ENCODE results near the gene TSPAN16. TPM values are rescaled to one million over a fixed set of nuclear protein-coding genes. Genes with fewer than 3 reads are reported as not detected.

The TSPAN16 gene
- total RNA-seq, 2 experiments from 2014 or later: not detected

- no peak overlapping the region for H2AFZ ChIP-seq (ENCODE audit: low read length)
- H3K9me3 ChIP-seq (ENCODE audit: low read length): no peaks in the 10 kb centered on the region
- no peak overlapping the region for H3K4me3 ChIP-seq (ENCODE audit: low read depth, low read length, poor library complexity, severe bottlenecking)
- no peaks in the 10 kb centered on the region for H3K36me3 ChIP-seq (ENCODE audit: insufficient read depth, low read length)
- no TSS peak for BruUV-seq (replicated peaks)
- no peak for DNase-seq (ENCODE audit: low spot score)
- intact Hi-C loops (cut with micrococcal nuclease; ENCODE audit: unreplicated experiment): no loop called here
- TF ChIP-seq EZH2phosphoT487 (IDR thresholded peaks at IDR 0.05; ENCODE audit: borderline replicate concordance, low read depth, low read length): no peak
- TF ChIP-seq CTCF (conservative IDR thresholded peaks at IDR 0.05; ENCODE audit: low read length): no peak
- H3K79me2 ChIP-seq (ENCODE audit: insufficient read depth, low read depth, low read length): no peaks in the 10 kb centered on the region
- no peaks in the 10 kb centered on the region for H4K20me1 ChIP-seq (ENCODE audit: insufficient read depth, low read length)
- CTCF ChIA-PET (ENCODE audit: unreplicated experiment): no interaction called here
- no peaks in the 10 kb centered on the region for H3K4me1 ChIP-seq (ENCODE audit: insufficient read depth, low read length, poor library complexity, severe bottlenecking)
- POLR2A ChIA-PET: interaction anchor here (0.7 kb wide), 1 partner anchor 38 kb away, joined by 4 read pairs; no protein-coding TSS in a partner anchor
- no peak overlapping the region for H3K4me2 ChIP-seq (ENCODE audit: low read length)
- H3K9me2 ChIP-seq (ENCODE audit: insufficient read depth, low read length): no peaks in the 10 kb centered on the region
- no peak overlapping the region for H3K27ac ChIP-seq (ENCODE audit: low read depth, low read length, poor library complexity, severe bottlenecking)
These were observed 63.5 kb downstream of the TSPAN16 start for GRCh38 chr19:11359421-11359820.

- POLR2A ChIA-PET: interaction anchor here (1.1 kb wide), 1 partner anchor 12 kb away, joined by 3 read pairs; no protein-coding TSS in a partner anchor
- CTCF ChIA-PET (ENCODE audit: unreplicated experiment): no interaction called here
- H4K20me1 ChIP-seq (ENCODE audit: insufficient read depth, low read length): no peaks in the 10 kb centered on the region
- no peak for TF ChIP-seq CTCF (conservative IDR thresholded peaks at IDR 0.05; ENCODE audit: low read length)
- TF ChIP-seq EZH2phosphoT487 (IDR thresholded peaks at IDR 0.05; ENCODE audit: borderline replicate concordance, low read depth, low read length): no peak
- H3K9me2 ChIP-seq (ENCODE audit: insufficient read depth, low read length): no peaks in the 10 kb centered on the region
- no peak for DNase-seq (ENCODE audit: low spot score)
- no peaks in the 10 kb centered on the region for H3K4me1 ChIP-seq (ENCODE audit: insufficient read depth, low read length, poor library complexity, severe bottlenecking)
- H3K9me3 ChIP-seq (ENCODE audit: low read length): no peaks in the 10 kb centered on the region
- H3K27ac ChIP-seq (ENCODE audit: low read depth, low read length, poor library complexity, severe bottlenecking): no peak overlapping the region
- no peak overlapping the region for H3K4me2 ChIP-seq (ENCODE audit: low read length)
- no TSS peak for BruUV-seq (replicated peaks)
- H2AFZ ChIP-seq (ENCODE audit: low read length): no peak overlapping the region
- H3K79me2 ChIP-seq (ENCODE audit: insufficient read depth, low read depth, low read length): no peaks in the 10 kb centered on the region
- H3K4me3 ChIP-seq (ENCODE audit: low read depth, low read length, poor library complexity, severe bottlenecking): no peak overlapping the region
- no peaks in the 10 kb centered on the region for H3K36me3 ChIP-seq (ENCODE audit: insufficient read depth, low read length)
- intact Hi-C loops (cut with micrococcal nuclease; ENCODE audit: unreplicated experiment): no loop called here
These were observed 65.2 kb downstream of the TSPAN16 start for GRCh38 chr19:11361037-11361770.

Data from OCI-LY7 (cell line).